Measurements from ENCODE around the gene SYT17.

Gene SYT17

DNA sequence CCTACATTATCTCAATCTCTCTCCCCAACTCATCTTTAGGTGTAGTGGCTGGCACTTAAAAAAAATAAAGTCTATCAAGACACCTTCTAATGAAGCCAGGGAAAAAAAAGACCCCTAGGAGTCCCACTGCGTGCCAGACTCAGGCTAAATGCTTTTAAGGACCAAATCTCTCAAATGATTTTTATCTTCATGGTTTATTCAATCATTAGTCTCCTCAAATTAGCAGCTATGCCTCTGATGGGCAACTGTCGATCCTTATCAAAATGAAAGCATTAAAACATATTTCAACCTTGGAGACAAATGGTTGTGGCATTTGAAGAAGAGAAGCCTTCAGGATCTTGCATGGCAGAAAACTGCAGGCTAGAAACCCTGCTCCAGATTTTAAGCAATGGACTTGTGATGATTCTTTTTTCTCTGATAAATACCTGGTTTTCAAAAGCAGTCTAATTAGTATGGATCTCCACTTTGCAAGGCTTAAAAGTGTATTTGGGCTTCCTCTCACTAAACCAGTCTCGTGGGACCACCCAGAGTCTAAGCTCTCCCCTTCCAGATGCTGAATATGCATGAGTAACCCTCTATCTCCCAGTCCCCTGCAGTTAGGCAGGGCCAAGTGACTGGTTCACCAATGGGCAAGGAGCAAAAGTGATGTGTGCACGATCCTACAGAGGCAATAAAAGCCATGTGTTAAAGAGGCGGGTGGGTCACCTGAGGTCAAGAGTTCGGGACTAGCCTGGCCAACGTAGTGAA, 39.4 kb upstream of the SYT17 start:
- no peak overlapping the region for H3K4me3 ChIP-seq (ENCODE audit: low read length)
- DNase-seq (ENCODE audit: low read depth), result no peak

GRCh38 chr16:19130385-19130784, 37.7 kb upstream of the SYT17 start:
- H3K4me3 ChIP-seq (ENCODE audit: low read length), result no peak overlapping the region
- no peak for DNase-seq (ENCODE audit: low read depth)
- TF ChIP-seq, protein P1, sequence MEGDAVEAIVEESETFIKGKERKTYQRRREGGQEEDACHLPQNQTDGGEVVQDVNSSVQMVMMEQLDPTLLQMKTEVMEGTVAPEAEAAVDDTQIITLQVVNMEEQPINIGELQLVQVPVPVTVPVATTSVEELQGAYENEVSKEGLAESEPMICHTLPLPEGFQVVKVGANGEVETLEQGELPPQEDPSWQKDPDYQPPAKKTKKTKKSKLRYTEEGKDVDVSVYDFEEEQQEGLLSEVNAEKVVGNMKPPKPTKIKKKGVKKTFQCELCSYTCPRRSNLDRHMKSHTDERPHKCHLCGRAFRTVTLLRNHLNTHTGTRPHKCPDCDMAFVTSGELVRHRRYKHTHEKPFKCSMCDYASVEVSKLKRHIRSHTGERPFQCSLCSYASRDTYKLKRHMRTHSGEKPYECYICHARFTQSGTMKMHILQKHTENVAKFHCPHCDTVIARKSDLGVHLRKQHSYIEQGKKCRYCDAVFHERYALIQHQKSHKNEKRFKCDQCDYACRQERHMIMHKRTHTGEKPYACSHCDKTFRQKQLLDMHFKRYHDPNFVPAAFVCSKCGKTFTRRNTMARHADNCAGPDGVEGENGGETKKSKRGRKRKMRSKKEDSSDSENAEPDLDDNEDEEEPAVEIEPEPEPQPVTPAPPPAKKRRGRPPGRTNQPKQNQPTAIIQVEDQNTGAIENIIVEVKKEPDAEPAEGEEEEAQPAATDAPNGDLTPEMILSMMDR (conservative IDR thresholded peaks at IDR 0.05; ENCODE audit: low read length), result no peak

More for the DNA sequence above, 39.4 kb upstream of the SYT17 start:
- TF ChIP-seq, protein P1 (conservative IDR thresholded peaks at IDR 0.05; ENCODE audit: low read length), result no peak

- peak overlapping the region; percentile 25 for H3K4me3 ChIP-seq (ENCODE audit: low read length)
- TF ChIP-seq, protein P1 (conservative IDR thresholded peaks at IDR 0.05; ENCODE audit: low read length), result no peak
- peak; percentile 81 for DNase-seq (ENCODE audit: low read depth)
Observed at GRCh38 chr16:19130852-19131824, 36.9 kb upstream of the SYT17 start.

DNA sequence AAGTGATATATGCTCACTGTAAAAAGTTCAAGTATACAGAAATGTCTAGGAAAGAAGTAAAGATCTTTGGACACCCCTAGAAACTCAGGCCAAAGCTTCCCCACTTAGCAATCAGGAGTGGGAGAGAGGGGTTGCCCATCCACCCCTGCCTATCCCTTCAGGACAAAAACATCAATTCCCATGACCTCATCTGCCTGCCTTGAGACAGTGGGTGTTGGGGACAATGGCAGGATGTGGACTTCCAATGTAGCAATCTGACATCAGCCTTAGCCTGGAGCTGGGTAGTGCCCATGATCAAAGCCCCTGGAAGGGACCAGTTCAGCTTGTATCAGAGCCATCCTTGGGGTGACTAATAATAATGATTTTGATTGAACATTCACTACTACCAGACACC, 36.2 kb upstream of the SYT17 start:
- TF ChIP-seq, protein P1 (conservative IDR thresholded peaks at IDR 0.05; ENCODE audit: low read length), result no peak
- no peak overlapping the region for H3K4me3 ChIP-seq (ENCODE audit: low read length)
- no peak for DNase-seq (ENCODE audit: low read depth)

DNA sequence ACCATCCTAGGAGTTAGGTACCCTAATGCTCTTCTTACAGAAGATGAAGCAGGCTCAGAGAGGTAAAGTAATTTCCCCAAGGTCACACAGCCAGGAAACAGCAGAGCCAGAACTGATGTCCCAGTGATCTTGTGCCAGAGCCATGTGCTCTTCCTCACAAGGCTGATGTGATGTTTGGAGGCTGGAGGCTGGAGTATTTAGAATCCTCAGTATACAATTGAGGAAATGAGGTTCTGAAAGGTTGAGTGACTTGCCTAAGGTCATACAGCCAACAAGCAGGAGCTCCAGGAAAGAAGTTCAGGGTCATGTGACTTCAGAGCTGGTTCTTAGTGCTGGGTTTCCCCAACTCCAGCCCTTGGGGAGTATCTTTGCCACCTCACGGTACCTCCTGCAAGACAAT, 35.8 kb upstream of the SYT17 start:
- TF ChIP-seq, protein P1 (conservative IDR thresholded peaks at IDR 0.05; ENCODE audit: low read length), result no peak
- no peak for DNase-seq (ENCODE audit: low read depth)
- H3K4me3 ChIP-seq (ENCODE audit: low read length), result no peak overlapping the region

GRCh38 chr16:19132898-19133297, 35.1 kb upstream of the SYT17 start:
- DNase-seq (ENCODE audit: low read depth), result no peak
- no peak overlapping the region for H3K4me3 ChIP-seq (ENCODE audit: low read length)
- TF ChIP-seq, protein P1 (conservative IDR thresholded peaks at IDR 0.05; ENCODE audit: low read length), result no peak

Measured in AG10803 (cell line).